NCI-H2081 (cell line): Measurements from ENCODE around the gene RDH5.

Experiments used
- DNase-seq, 2 experiments: peaks; one replicate each; lab custom pipeline; 2025; lab: John Stamatoyannopoulos, UW

Gene RDH5

GRCh38 chr12:55728186-55728938 is 8.2 kb downstream of the RDH5 start:
- peak; percentile 51 to 57 for DNase-seq

GRCh38 chr12:55728939-55729818 is 9.0 kb downstream of the RDH5 start, which contains the start of gene CD63:
CD63 (minus strand) TSS chr12:55729009; CDS start chr12:55728341, 668 bp downstream.
- peak; percentile 68 to 87 for DNase-seq

- DNase-seq = no peak
These were observed 9.9 kb downstream of the RDH5 start for GRCh38 chr12:55729819-55730818.

- DNase-seq = no peak
These were observed 12.1 kb downstream of the RDH5 start for GRCh38 chr12:55732288-55732687.

GRCh38 chr12:55733021-55733555 is 12.9 kb downstream of the RDH5 start:
- no peak for DNase-seq

- no peak for DNase-seq
These were observed 13.7 kb downstream of the RDH5 start for GRCh38 chr12:55733858-55734257.

GRCh38 chr12:55734595-55734994 is 14.4 kb downstream of the RDH5 start:
- no peak for DNase-seq

- no peak for DNase-seq
These were observed 15.9 kb downstream of the RDH5 start for GRCh38 chr12:55736076-55736475.

GRCh38 chr12:55736780-55737580 is 16.8 kb downstream of the RDH5 start:
- DNase-seq = peak; percentile 58 to 61

- no peak for DNase-seq
These were observed 17.5 kb downstream of the RDH5 start for GRCh38 chr12:55737581-55738122.

- peak; percentile 71 to 80 for DNase-seq
These were observed 18.2 kb downstream of the RDH5 start for GRCh38 chr12:55738123-55739024.

GRCh38 chr12:55739025-55739378 is 18.8 kb downstream of the RDH5 start:
- DNase-seq = no peak

GRCh38 chr12:55741931-55742680 is 21.9 kb downstream of the RDH5 start:
- no peak for DNase-seq

GRCh38 chr12:55742719-55743405 is 22.7 kb downstream of the RDH5 start, which contains the start of gene GDF11:
GDF11 (plus strand) TSS chr12:55743122; CDS start chr12:55743317, 195 bp downstream.
- peak; percentile 81 to 82 for DNase-seq

- peak in 1 of 2 experiments; percentile 40 for DNase-seq
These were observed 23.5 kb downstream of the RDH5 start for GRCh38 chr12:55743406-55744339.

- DNase-seq = no peak
These were observed 24.3 kb downstream of the RDH5 start for GRCh38 chr12:55744340-55745030.
